Neural progenitor cell (in vitro differentiated cells): ENCODE data around the gene APBB2.

Source experiments
- EZH2 ChIP-seq: fragments of 200-600 bp; sonication (generic); IDR thresholded peaks from 2 replicates; pipeline ENCODE4 v1.6.1; 2017; ENCODE audit warnings: antibody characterized with exemption, mild to moderate bottlenecking, moderate library complexity
- TF ChIP-seq, protein P1 (sequence below): fragments of 200-600 bp; sonication (generic); IDR thresholded peaks from 2 replicates; pipeline ENCODE4 v1.5.1; 2017; ENCODE audit warnings: antibody characterized with exemption, mild to moderate bottlenecking

DNA sequence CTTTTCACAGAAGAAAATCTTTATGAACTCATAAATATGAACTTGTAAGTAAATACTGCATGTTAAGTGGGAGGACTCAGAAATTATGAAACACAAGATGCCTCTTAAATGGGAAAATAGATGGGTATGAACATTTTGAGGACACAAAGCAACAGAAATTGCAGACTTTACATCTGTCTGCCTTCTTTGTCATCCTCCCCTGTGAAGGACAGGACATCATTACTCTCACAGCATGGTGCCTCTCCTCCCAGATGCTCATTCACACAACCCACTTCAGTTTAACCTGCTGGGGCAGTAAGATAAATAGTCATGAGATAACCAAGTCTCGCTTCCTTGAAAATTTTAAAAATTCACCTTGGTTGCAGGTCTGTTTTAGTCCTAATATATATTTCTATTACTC is 144.5 kb downstream of the APBB2 start:
- TF ChIP-seq, protein P1, sequence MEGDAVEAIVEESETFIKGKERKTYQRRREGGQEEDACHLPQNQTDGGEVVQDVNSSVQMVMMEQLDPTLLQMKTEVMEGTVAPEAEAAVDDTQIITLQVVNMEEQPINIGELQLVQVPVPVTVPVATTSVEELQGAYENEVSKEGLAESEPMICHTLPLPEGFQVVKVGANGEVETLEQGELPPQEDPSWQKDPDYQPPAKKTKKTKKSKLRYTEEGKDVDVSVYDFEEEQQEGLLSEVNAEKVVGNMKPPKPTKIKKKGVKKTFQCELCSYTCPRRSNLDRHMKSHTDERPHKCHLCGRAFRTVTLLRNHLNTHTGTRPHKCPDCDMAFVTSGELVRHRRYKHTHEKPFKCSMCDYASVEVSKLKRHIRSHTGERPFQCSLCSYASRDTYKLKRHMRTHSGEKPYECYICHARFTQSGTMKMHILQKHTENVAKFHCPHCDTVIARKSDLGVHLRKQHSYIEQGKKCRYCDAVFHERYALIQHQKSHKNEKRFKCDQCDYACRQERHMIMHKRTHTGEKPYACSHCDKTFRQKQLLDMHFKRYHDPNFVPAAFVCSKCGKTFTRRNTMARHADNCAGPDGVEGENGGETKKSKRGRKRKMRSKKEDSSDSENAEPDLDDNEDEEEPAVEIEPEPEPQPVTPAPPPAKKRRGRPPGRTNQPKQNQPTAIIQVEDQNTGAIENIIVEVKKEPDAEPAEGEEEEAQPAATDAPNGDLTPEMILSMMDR = no peak
- no peak for TF ChIP-seq EZH2
